Liver (tissue), 3 donors: ENCODE results near the gene TOPBP1.

Experiments used
- FOXA1 ChIP-seq: IDR thresholded peaks from 2 replicates; pipeline ENCODE4 v1.6.1; 2016; ENCODE audit warnings: antibody characterized with exemption
- RAD21 ChIP-seq, 2 donors: IDR thresholded peaks; 2 replicates each; pipeline ENCODE4 v1.6.1; 2016; ENCODE audit warnings: antibody characterized with exemption in 2 of 2, mild to moderate bottlenecking in 2 of 2
- TAF1 ChIP-seq: conservative IDR thresholded peaks from 2 replicates; pipeline ENCODE4 v1.6.1; 2016; ENCODE audit warnings: antibody characterized with exemption, mild to moderate bottlenecking
- YY1 ChIP-seq: IDR thresholded peaks from 2 replicates; pipeline ENCODE4 v1.6.1; 2016; ENCODE audit warnings: antibody characterized with exemption, mild to moderate bottlenecking
- TF ChIP-seq, protein P1 (sequence below): fragments of 150-350 bp; IDR thresholded peaks from 2 replicates; pipeline ENCODE4 v1.5.1; 2017; ENCODE audit warnings: improper control_type of control experiment, low read depth, low read length; ENCODE audit not compliant: missing input control
- donor health status: healthy.
- donor health status: healthy.

DNA sequence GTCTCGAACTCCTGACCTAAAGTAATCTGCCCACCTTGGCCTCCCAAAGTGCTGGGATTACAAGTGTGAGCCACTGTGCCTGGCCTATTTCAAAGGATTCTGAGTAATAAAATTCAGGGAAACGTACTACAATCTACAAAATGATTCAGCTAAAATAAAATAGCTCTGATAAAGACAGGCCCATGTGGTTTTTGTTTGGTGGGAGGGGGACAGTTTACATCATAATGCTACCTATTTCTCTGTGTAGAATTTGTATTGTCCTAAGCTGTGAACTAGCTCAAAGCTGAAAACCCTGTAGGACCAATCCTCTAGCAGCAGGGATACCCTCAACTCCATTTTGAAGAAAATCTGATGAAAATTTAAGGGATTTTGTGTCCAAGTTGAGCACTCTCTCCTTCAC is 62.5 kb downstream of the TOPBP1 start:
- TF ChIP-seq, protein P1, sequence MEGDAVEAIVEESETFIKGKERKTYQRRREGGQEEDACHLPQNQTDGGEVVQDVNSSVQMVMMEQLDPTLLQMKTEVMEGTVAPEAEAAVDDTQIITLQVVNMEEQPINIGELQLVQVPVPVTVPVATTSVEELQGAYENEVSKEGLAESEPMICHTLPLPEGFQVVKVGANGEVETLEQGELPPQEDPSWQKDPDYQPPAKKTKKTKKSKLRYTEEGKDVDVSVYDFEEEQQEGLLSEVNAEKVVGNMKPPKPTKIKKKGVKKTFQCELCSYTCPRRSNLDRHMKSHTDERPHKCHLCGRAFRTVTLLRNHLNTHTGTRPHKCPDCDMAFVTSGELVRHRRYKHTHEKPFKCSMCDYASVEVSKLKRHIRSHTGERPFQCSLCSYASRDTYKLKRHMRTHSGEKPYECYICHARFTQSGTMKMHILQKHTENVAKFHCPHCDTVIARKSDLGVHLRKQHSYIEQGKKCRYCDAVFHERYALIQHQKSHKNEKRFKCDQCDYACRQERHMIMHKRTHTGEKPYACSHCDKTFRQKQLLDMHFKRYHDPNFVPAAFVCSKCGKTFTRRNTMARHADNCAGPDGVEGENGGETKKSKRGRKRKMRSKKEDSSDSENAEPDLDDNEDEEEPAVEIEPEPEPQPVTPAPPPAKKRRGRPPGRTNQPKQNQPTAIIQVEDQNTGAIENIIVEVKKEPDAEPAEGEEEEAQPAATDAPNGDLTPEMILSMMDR = no peak
- TF ChIP-seq TAF1 = no peak
- TF ChIP-seq FOXA1 = no peak
- no peak for TF ChIP-seq RAD21 (IDR thresholded peaks at IDR 0.05)
- TF ChIP-seq YY1 = no peak
